ENCODE measurements around the gene SETDB2.

SETDB2 gene

DNA sequence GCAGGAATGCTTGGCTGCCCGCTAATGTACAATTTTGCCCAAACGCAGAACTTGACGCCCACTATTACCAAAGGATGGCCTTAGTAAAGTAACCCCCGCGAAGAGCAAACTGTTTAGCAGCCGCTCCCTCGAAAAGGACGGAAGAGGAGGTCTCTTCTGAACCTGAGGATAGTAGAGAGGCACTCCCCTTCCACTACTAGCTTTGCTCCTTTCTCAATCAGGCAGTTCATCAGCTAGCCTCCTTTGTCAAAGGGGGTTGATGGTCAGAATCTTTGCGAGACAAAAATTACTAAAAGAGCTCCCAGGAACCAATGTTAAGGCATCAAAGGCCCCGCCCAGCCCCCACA lies 744 bp upstream of the SETDB2 start:
- Mint-ChIP-seq H3K27me3 (no peaks in the 10 kb centered on the region), H3K27ac (peak overlapping the region; percentile 94), H3K9me3 (no peaks in the 10 kb centered on the region), H3K4me3 (peak overlapping the region; percentile 91), H3K36me3 (ENCODE audit: low read depth) (peaks cover 24% of the 10 kb centered on the region), H3K4me1 (ENCODE audit: low read depth) (peaks cover 21% of the 10 kb centered on the region)
- intact Hi-C loops (cut with micrococcal nuclease): no loop called here

DNA sequence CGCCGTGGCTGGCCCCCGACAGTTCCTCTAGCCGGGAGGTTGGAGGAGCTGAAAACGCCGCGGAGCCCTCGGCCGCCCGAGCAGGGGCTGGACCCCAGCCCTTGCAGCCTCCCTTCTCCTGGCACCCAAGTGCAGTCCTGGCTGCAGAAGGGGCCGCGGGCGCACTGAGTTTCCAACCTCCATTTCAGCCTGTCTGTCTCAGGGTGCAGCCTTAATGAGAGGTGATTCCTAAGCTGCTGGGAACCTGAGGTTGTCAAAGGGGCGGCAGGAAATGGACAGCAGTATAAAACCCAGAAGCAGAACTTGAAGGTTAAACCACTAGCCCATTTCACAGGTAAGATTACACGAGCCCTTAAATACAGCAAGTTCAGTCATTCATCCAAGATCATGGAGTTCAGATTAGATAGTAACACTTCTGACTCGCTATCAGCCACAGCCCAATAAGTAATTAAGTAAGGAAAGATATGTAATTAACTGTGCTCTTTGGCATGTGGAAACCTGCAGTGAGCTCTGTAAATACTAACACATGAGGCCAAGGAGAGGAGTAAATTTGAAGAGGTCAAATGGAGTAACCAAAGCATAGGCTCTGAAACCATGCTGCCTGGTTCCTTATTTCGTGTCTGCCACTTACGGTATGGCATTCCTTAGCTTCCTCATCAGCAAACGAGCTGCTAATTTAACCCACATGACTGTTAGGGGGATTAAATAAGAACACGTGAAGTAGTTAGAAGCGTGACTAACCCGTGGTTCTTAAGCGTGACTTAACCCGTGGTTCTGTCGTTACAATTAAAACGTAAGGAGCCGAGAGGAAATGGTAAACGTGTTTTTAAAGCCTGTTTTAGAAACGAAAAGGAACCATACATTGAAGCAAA lies 686 bp downstream of the SETDB2 start:
- peak overlapping the region; percentile 91 for H3K4me3 Mint-ChIP-seq
- H3K9me3 Mint-ChIP-seq: no peaks in the 10 kb centered on the region
- H3K4me1 Mint-ChIP-seq (ENCODE audit: low read depth): peaks cover 32% of the 10 kb centered on the region
- H3K27ac Mint-ChIP-seq: peak overlapping the region; percentile 94
- H3K27me3 Mint-ChIP-seq: no peaks in the 10 kb centered on the region
- intact Hi-C loops (cut with micrococcal nuclease): loop anchor here (2.0 kb wide), 1 partner anchor 50 kb away; the partner anchor contains the start of gene PHF11
- H3K36me3 Mint-ChIP-seq (ENCODE audit: low read depth): peaks cover 38% of the 10 kb centered on the region

GRCh38 chr13:49446473-49446872 lies 2.4 kb downstream of the SETDB2 start:
- Mint-ChIP-seq H3K4me3 (peak overlapping the region; percentile 42), H3K27ac (no peak overlapping the region), H3K36me3 (ENCODE audit: low read depth) (peaks cover 43% of the 10 kb centered on the region), H3K4me1 (ENCODE audit: low read depth) (peaks cover 38% of the 10 kb centered on the region), H3K27me3 (no peaks in the 10 kb centered on the region), H3K9me3 (no peaks in the 10 kb centered on the region)
- intact Hi-C loops (cut with micrococcal nuclease): no loop called here

DNA sequence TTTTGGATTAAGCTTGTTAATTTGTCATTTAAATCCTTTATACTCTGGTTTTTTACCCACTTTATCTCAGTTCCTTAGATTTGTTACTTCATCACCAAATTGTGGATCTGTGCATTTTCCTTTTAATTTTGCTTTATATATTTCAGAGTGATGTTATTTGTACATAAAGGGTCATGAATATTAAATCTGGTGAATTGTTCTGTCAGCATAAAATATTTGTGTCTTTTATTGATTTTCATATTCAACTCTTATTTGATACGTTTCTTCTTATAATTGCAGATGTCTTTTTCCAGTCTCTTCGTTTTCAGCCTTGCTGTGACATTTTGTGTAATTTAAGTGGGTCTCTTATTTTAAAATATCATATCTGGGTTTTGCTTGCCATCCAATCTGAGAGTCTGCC lies 4.7 kb downstream of the SETDB2 start:
- H3K4me1 Mint-ChIP-seq (ENCODE audit: low read depth): peaks cover 38% of the 10 kb centered on the region
- intact Hi-C loops (cut with micrococcal nuclease): no loop called here
- H3K4me3 Mint-ChIP-seq: no peak overlapping the region
- no peak overlapping the region for H3K27ac Mint-ChIP-seq
- no peaks in the 10 kb centered on the region for H3K9me3 Mint-ChIP-seq
- H3K36me3 Mint-ChIP-seq (ENCODE audit: low read depth): peaks cover 59% of the 10 kb centered on the region
- H3K27me3 Mint-ChIP-seq: no peaks in the 10 kb centered on the region

DNA sequence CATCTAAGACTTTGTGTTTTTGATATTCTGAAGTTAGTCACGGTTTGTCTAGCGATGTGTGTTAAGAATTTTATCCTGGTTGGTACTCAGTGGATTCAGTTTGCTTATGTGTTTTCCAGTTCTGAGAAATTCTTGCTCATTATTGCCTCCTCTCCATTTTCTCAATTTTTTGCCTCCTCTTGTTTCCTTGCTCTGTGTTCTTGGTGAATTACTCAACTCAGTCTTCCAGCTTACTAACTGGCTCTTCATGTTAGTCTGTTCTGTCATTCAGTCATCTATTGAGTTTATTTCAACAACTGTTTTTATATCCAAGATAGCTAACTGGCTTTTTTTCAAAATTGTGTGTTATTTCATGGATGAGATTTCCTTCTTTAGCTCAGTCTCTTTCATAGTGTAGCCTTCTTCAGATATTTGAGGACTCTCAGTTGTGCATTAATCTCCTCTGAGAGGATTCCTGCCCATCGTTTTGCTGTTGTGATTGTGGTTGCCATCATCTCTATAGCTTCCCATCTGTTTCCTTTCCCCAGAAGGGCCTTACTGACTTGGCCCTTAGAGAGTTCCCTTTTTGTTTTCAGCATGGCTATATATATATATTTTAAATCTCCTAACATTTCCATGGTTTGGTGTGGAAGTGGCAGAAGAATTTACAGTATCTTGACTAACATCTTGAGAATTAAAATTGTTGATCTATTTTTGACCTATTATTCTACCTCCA lies 6.2 kb downstream of the SETDB2 start:
- H3K9me3 Mint-ChIP-seq: no peaks in the 10 kb centered on the region
- H3K4me1 Mint-ChIP-seq (ENCODE audit: low read depth): peaks cover 33% of the 10 kb centered on the region
- intact Hi-C loops (cut with micrococcal nuclease): no loop called here
- H3K27me3 Mint-ChIP-seq: no peaks in the 10 kb centered on the region
- peaks cover 60% of the 10 kb centered on the region for H3K36me3 Mint-ChIP-seq (ENCODE audit: low read depth)
- H3K27ac Mint-ChIP-seq: no peak overlapping the region
- H3K4me3 Mint-ChIP-seq: no peak overlapping the region

GRCh38 chr13:49452725-49453457 lies 8.8 kb downstream of the SETDB2 start:
- H3K27ac Mint-ChIP-seq: no peak overlapping the region
- H3K4me3 Mint-ChIP-seq: no peak overlapping the region
- peaks cover 48% of the 10 kb centered on the region for H3K36me3 Mint-ChIP-seq (ENCODE audit: low read depth)
- peaks cover 19% of the 10 kb centered on the region for H3K4me1 Mint-ChIP-seq (ENCODE audit: low read depth)
- intact Hi-C loops (cut with micrococcal nuclease): no loop called here
- H3K9me3 Mint-ChIP-seq: no peaks in the 10 kb centered on the region
- H3K27me3 Mint-ChIP-seq: no peaks in the 10 kb centered on the region

DNA sequence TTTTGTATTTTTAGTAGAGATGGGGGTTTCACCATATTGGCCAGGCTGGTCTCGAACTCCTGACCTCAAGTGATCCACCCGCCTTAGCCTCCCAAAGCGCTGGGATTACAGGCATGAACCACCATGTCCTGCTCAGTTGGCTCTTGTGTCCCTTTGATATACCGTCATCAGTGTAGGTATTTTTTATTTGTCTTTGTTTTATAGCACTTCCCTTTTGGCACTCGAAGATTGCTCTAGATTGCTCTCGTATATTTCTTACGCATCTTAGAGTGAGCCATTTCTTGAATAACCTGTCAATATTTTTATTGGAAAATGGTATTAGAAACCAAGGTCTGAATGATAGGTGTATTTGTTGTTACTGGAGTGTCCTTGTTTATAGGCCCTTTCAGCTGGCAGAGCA lies 9.4 kb downstream of the SETDB2 start:
- intact Hi-C loops (cut with micrococcal nuclease): no loop called here
- Mint-ChIP-seq H3K9me3 (no peaks in the 10 kb centered on the region), H3K27me3 (no peaks in the 10 kb centered on the region), H3K4me1 (ENCODE audit: low read depth) (peaks cover 16% of the 10 kb centered on the region), H3K27ac (no peak overlapping the region), H3K4me3 (no peak overlapping the region), H3K36me3 (ENCODE audit: low read depth) (peaks cover 53% of the 10 kb centered on the region)

DNA sequence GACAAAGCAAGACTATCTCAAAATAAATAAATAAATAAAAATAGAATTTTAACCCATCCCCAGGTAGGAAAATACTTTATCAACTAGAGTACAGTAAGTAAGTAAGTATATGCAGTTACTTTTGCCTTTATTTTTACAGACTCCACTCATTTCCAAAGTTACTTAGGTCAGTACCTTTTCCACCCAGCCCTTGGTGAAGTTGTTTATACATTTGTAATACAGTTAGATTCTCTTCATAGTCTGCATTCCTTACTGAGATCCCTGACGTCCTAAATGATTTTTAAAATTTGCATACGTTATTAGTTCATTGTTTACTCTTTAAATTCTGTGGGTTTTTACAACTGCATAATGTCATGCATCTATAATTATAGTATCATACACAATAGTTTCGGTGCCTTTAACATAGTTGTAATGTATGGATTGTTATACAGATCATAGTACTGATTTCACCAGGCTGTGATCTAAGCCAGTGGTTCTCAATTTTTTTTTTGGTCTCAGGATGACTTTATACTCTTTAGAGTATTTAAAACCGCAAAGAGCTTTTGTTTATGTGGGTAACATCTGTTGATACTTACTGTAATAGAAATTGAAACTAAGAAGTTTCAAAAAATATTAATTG lies 10.4 kb downstream of the SETDB2 start:
- H3K9me3 Mint-ChIP-seq: no peaks in the 10 kb centered on the region
- intact Hi-C loops (cut with micrococcal nuclease): no loop called here
- H3K4me1 Mint-ChIP-seq (ENCODE audit: low read depth): peaks cover 6% of the 10 kb centered on the region
- no peaks in the 10 kb centered on the region for H3K27me3 Mint-ChIP-seq
- no peak overlapping the region for H3K4me3 Mint-ChIP-seq
- peaks cover 49% of the 10 kb centered on the region for H3K36me3 Mint-ChIP-seq (ENCODE audit: low read depth)
- no peak overlapping the region for H3K27ac Mint-ChIP-seq

GRCh38 chr13:49455007-49455398 lies 10.9 kb downstream of the SETDB2 start:
- Mint-ChIP-seq H3K27ac (no peak overlapping the region), H3K27me3 (no peaks in the 10 kb centered on the region), H3K4me3 (no peak overlapping the region), H3K36me3 (ENCODE audit: low read depth) (peaks cover 44% of the 10 kb centered on the region), H3K4me1 (ENCODE audit: low read depth) (peaks cover 5% of the 10 kb centered on the region), H3K9me3 (no peaks in the 10 kb centered on the region)
- intact Hi-C loops (cut with micrococcal nuclease): no loop called here

DNA sequence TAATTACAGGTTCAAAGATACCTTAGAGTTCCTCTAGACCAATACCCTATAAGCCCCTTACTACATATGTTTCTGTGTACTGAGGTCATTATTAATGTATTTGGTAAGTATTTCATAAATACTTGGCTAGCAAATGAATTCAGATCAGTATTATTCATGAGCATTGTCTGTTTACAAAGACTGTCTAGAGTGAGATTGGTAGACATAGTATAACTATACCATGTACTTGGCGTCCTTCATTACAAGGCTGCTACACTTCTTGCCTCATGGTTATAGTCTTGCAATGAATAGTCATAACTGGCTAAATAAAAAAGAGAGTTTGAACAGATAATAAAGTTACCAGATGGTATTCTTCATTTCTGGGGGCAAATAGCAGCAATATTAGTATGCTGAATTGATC lies 12.1 kb downstream of the SETDB2 start:
- H3K36me3 Mint-ChIP-seq (ENCODE audit: low read depth): peaks cover 53% of the 10 kb centered on the region
- no peaks in the 10 kb centered on the region for H3K4me1 Mint-ChIP-seq (ENCODE audit: low read depth)
- H3K4me3 Mint-ChIP-seq: no peak overlapping the region
- intact Hi-C loops (cut with micrococcal nuclease): no loop called here
- H3K27me3 Mint-ChIP-seq: no peaks in the 10 kb centered on the region
- no peak overlapping the region for H3K27ac Mint-ChIP-seq
- no peaks in the 10 kb centered on the region for H3K9me3 Mint-ChIP-seq

- intact Hi-C loops (cut with micrococcal nuclease): no loop called here
- H3K9me3 Mint-ChIP-seq: peaks cover 4% of the 10 kb centered on the region
- no peaks in the 10 kb centered on the region for H3K27me3 Mint-ChIP-seq
- no peaks in the 10 kb centered on the region for H3K4me1 Mint-ChIP-seq (ENCODE audit: low read depth)
- no peak overlapping the region for H3K27ac Mint-ChIP-seq
- no peak overlapping the region for H3K4me3 Mint-ChIP-seq
- peaks cover 59% of the 10 kb centered on the region for H3K36me3 Mint-ChIP-seq (ENCODE audit: low read depth)
Observed at GRCh38 chr13:49457221-49457620, 13.1 kb downstream of the SETDB2 start.

- intact Hi-C loops (cut with micrococcal nuclease): no loop called here
- Mint-ChIP-seq H3K9me3 (peaks cover 19% of the 10 kb centered on the region), H3K36me3 (ENCODE audit: low read depth) (peaks cover 59% of the 10 kb centered on the region), H3K4me1 (ENCODE audit: low read depth) (no peaks in the 10 kb centered on the region), H3K27me3 (no peaks in the 10 kb centered on the region), H3K27ac (no peak overlapping the region), H3K4me3 (no peak overlapping the region)
Observed at GRCh38 chr13:49459580-49459979, 15.5 kb downstream of the SETDB2 start.

DNA sequence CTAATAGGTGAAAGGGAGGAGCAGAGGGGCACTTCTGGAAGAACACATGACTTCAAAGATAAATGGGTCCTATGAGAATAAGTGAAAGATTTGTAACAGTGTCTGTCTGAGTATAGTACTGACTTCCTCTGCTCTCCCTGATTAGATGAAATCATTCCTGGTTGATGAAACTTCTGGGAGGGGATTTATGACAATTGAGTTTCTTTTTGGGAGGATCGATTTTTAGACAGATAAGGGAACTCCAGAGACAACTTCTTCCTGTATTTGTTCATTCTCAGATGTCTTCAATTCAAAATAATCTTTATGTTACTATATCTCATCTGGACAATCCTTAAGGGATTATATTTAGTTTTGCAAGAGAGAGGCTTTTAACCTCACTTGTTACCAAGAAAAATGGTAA lies 20.0 kb downstream of the SETDB2 start:
- H3K27me3 Mint-ChIP-seq: no peaks in the 10 kb centered on the region
- no peaks in the 10 kb centered on the region for H3K4me1 Mint-ChIP-seq (ENCODE audit: low read depth)
- peaks cover 19% of the 10 kb centered on the region for H3K9me3 Mint-ChIP-seq
- peaks cover 85% of the 10 kb centered on the region for H3K36me3 Mint-ChIP-seq (ENCODE audit: low read depth)
- H3K4me3 Mint-ChIP-seq: no peak overlapping the region
- no peak overlapping the region for H3K27ac Mint-ChIP-seq
- intact Hi-C loops (cut with micrococcal nuclease): no loop called here
